Activated naive CD4-positive, alpha-beta T cell treated with anti-CD3 and anti-CD28 coated beads, Interleukin-2, amount 10 ng/mL, durations not matched to agents 7 days and 5 days (primary cell): Measurements from ENCODE around the gene RNU6-9.

Experiments
- CTCF ChIA-PET: fragments of 350-600 bp; sonication (Branson Sonifier 250); formaldehyde crosslinking; loops from one replicate; lab custom pipeline; 2021; ENCODE audit warnings: antibody characterized with exemption; lab: Charles Lee
- DNase-seq: peaks from one replicate; pipeline ENCODE4 v3.0.0-alpha.2; 2020
- H3K27ac Mint-ChIP-seq: one replicate; pipeline ENCODE4 v1.8.0; 2021; ENCODE audit warnings: mild to moderate bottlenecking, moderate library complexity, mixed read lengths
- H3K27me3 Mint-ChIP-seq: one replicate; pipeline ENCODE4 v1.8.0; 2021; ENCODE audit warnings: mild to moderate bottlenecking, mixed read lengths
- H3K36me3 Mint-ChIP-seq: one replicate; pipeline ENCODE4 v1.8.0; 2021; ENCODE audit warnings: mixed read lengths
- H3K4me1 Mint-ChIP-seq: one replicate; pipeline ENCODE4 v1.8.0; 2021; ENCODE audit warnings: mixed read lengths
- H3K4me3 Mint-ChIP-seq: one replicate; pipeline ENCODE4 v1.8.0; 2021; ENCODE audit warnings: mild to moderate bottlenecking, moderate library complexity, mixed read lengths
- H3K9me3 Mint-ChIP-seq: one replicate; pipeline ENCODE4 v1.8.0; 2021; ENCODE audit warnings: mixed read lengths

The RNU6-9 gene

GRCh38 chr19:903266-903797, 10.0 kb downstream of the RNU6-9 start:
- H3K4me3 Mint-ChIP-seq, result no peak overlapping the region
- CTCF ChIA-PET, result interaction anchor here (0.6 kb wide), 1 partner anchor 8 kb away, joined by 3 read pairs; no protein-coding TSS in a partner anchor

DNA sequence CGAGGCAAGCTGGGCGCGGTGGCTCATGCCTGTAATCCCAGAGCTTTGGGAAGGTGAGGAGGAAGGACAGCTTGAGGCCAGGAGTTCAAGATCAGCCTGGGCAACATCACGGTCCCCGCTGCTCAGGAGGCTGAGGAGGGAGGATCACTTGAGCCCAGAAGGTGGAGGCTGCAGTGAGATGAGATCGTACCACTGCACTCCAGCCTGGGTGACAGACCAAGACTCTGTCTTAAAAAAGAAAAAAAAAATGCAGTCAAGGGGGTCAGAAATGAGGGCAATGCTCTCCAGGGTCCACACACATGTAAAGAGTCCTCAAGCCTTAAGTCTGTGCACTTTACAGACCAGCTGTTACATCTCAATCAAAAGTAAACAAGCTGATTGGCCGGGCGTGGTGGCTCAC, 11.3 kb downstream of the RNU6-9 start:
- Mint-ChIP-seq H3K27ac (peak overlapping the region; percentile 37), H3K4me3 (no peak overlapping the region), H3K27me3 (no peaks in the 10 kb centered on the region), H3K9me3 (no peaks in the 10 kb centered on the region), H3K4me1 (peaks cover 61% of the 10 kb centered on the region), H3K36me3 (peaks cover 26% of the 10 kb centered on the region)
- CTCF ChIA-PET, result no interaction called here
- no peak for DNase-seq

More at GRCh38 chr19:903266-903797, 10.0 kb downstream of the RNU6-9 start:
- no peaks in the 10 kb centered on the region for H3K9me3 Mint-ChIP-seq
- peaks cover 52% of the 10 kb centered on the region for H3K4me1 Mint-ChIP-seq
- H3K36me3 Mint-ChIP-seq, result peaks cover 21% of the 10 kb centered on the region
- H3K27ac Mint-ChIP-seq, result no peak overlapping the region
- no peaks in the 10 kb centered on the region for H3K27me3 Mint-ChIP-seq
- no peak for DNase-seq

GRCh38 chr19:906480-906879, 13.2 kb downstream of the RNU6-9 start:
- peak; percentile 56 for DNase-seq
- CTCF ChIA-PET, result interaction anchor here (1.3 kb wide), 1 partner anchor 13 kb away, joined by 4 read pairs; the partner anchor contains the start of genes MED16 and RNU6-9
- Mint-ChIP-seq H3K4me3 (peak overlapping the region; percentile 47), H3K4me1 (peaks cover 71% of the 10 kb centered on the region), H3K36me3 (peaks cover 28% of the 10 kb centered on the region), H3K27me3 (no peaks in the 10 kb centered on the region), H3K27ac (peak overlapping the region; percentile 100), H3K9me3 (no peaks in the 10 kb centered on the region)

DNA sequence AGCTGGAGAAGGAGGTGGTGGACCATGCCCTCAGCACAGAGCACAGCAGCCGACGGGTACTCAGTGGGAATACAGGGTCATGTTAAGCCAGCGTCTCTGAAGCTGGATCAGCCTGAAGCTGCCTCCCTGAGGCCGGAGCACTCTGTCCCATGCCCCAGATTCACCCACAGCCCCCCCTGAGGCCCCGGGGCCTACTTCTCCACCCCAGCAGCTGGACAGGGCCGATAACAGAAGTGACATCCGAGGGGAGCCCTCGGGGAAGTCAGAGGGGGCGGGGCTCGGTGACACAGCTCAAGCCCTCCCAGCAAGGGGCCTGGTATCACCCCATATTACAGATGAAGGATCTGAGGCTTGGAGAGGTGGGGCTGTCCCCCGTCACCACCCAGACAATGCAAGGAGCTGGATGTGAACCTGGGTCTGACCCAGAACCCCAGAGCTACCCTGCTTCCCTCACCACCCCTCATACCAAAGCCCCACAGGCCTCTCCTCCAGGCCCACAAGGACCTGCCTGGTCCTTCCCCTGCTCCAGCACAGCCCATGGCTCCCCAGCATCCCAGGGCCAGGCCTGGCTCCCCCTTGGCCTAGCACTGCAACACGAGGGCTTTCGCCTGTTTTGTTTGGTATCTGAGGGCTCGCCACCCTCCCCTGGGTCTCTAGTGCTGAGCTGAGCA, 14.0 kb downstream of the RNU6-9 start:
- CTCF ChIA-PET, result interaction anchor here (1.3 to 1.9 kb wide), 2 partner anchors 14 to 43 kb away, joined by 4 to 7 read pairs; partner anchors contain the start of genes MED16 and RNU6-9
- Mint-ChIP-seq H3K4me1 (peaks cover 71% of the 10 kb centered on the region), H3K36me3 (peaks cover 27% of the 10 kb centered on the region), H3K9me3 (no peaks in the 10 kb centered on the region), H3K4me3 (peak overlapping the region; percentile 44), H3K27ac (peak overlapping the region; percentile 100), H3K27me3 (no peaks in the 10 kb centered on the region)
- peak; percentile 50 for DNase-seq

DNA sequence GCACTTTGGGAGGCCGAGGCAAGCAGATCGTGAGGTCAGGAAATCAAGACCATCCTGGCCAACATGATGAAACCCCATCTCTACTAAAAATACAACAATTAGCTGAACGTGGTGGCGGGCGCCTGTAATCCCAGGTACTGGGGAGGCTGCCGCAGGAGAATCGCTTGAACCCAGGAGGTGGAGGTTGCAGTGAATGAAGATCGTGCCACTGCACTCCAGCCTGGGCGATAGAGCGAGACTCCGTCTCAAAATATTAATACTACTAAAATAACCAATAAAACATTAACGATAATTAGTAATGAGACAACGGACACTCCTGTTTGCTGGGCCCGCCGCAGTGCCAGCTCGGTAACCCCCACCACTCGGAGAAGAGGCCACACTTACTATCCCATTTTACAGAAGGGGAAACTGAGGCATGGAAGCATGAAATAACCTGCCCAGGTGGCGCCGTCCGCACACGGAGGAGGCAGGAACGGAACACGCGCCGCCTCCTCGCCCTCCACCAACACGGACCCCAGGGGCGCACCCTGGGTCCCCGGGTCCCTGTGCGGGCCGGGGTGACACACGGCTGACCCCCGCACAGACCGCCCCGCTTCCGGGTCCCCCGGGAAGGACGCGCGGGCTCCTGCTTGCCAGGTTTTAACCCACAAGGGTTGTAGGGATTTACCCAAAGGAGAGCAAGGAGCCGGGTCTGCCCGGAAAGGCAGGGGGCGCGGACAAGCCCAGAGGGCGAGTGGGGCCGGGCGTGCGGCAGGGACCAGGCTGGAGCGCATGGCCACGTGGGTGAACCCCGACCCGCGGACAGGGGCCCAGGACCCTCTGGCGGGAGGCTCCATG, 18.1 kb downstream of the RNU6-9 start:
- Mint-ChIP-seq H3K9me3 (no peaks in the 10 kb centered on the region), H3K4me3 (peak overlapping the region; percentile 77), H3K27me3 (peaks cover 9% of the 10 kb centered on the region), H3K27ac (peak overlapping the region; percentile 87), H3K36me3 (peaks cover 18% of the 10 kb centered on the region), H3K4me1 (peaks cover 52% of the 10 kb centered on the region)
- no peak for DNase-seq
- CTCF ChIA-PET, result no interaction called here

DNA sequence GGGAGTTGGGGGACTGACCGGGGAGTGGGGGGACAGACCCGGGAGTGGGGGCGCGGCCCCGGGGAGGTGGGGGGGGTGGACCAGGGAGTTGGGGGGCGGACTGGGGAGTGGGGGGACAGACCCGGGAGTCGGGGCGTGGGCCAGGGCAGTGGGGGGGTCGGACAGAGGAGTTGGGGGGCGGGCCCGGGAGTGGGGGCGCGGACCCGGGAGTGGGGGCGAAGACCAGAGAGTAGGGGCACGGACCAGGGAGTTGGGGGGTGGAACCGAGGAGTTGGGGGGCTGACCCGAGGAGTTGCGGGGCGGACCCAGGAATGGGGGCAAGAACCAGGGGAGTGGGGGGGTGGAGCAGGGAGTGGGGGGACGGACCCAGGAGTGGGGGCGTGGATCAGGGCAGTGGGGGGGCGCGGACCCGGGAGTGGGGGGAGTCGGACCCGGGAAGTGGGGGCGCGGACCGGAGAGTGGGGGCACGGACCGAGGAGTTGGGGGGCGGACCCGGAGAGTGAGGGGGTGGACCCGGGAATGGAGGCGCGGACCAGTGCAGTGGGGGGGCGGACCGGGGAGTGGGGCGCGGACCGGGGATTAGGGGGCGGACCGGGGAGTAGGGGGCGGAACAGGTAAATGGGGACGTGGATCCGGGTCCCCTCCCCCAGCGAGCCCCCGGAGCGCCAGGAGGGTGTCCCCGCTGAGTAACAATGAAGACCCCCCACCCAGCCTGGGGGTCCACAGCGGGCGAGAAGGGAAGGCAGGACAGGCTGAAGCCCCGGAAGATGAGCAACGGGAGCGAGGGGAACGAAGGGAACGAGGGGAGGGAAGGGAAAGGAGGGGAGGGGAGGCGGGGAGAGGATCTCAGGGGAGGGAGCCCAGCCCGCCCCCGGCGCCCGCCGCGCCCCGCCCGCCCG, 19.1 kb downstream of the RNU6-9 start:
- Mint-ChIP-seq H3K27me3 (peaks cover 17% of the 10 kb centered on the region), H3K9me3 (no peaks in the 10 kb centered on the region)
- CTCF ChIA-PET, result no interaction called here

GRCh38 chr19:913080-913748, 19.9 kb downstream of the RNU6-9 start, which contains the start of gene R3HDM4:
Gene R3HDM4, minus strand, starts transcription at chr19:913219. Its CDS starts 62 bp downstream, at chr19:913157.
- Mint-ChIP-seq H3K4me1 (peaks cover 39% of the 10 kb centered on the region), H3K9me3 (no peaks in the 10 kb centered on the region), H3K36me3 (peaks cover 15% of the 10 kb centered on the region), H3K27me3 (peaks cover 25% of the 10 kb centered on the region), H3K27ac (peak within 1 kb of the TSS; percentile 94), H3K4me3 (peak within 1 kb of the TSS; percentile 85)
- CTCF ChIA-PET, result interaction anchor here (0.6 to 0.7 kb wide), 2 partner anchors 50 to 56 kb away, joined by 3 read pairs; no protein-coding TSS in a partner anchor
- peak; percentile 90 for DNase-seq

More for the DNA sequence above, 19.1 kb downstream of the RNU6-9 start:
- peak overlapping the region; percentile 80 for H3K4me3 Mint-ChIP-seq
- peak overlapping the region; percentile 88 for H3K27ac Mint-ChIP-seq
- peak; percentile 69 for DNase-seq
- H3K4me1 Mint-ChIP-seq, result peaks cover 44% of the 10 kb centered on the region
- peaks cover 15% of the 10 kb centered on the region for H3K36me3 Mint-ChIP-seq

DNA sequence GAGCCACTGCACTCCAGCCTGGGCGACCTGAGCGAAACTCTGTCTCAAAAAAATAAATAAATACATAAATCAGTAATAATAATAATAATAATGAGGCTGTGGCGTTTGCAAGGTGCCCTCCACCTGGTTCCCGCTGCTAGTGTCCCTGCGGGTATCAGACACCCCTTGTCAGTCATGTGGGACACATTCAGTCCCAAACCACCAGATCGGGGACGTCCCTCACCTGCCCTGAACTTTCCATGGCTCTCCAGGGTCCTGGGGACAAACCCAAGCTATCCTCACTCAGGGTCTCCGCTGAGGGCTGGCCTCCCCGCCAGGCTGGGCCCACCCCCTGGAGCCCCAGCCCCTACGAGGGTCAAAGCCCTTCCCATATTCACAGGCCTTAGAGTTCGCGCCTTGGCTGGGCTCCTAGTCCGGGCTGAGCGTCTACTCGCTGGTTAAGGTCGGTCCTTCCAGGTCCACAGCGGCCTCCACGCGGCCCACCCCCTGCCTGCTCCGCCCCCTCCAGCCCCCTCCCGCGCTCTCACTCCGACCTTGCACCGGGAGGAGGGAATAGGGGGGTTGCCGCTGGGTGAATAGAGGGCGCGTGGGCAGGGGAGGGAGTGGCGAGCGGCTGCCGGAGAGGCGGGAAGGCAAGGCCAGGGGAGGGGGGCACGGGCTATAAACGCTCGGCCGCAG, 23.5 kb downstream of the RNU6-9 start:
- DNase-seq, result peak; percentile 41
- peaks cover 27% of the 10 kb centered on the region for H3K4me1 Mint-ChIP-seq
- H3K4me3 Mint-ChIP-seq, result peak overlapping the region; percentile 40

DNA sequence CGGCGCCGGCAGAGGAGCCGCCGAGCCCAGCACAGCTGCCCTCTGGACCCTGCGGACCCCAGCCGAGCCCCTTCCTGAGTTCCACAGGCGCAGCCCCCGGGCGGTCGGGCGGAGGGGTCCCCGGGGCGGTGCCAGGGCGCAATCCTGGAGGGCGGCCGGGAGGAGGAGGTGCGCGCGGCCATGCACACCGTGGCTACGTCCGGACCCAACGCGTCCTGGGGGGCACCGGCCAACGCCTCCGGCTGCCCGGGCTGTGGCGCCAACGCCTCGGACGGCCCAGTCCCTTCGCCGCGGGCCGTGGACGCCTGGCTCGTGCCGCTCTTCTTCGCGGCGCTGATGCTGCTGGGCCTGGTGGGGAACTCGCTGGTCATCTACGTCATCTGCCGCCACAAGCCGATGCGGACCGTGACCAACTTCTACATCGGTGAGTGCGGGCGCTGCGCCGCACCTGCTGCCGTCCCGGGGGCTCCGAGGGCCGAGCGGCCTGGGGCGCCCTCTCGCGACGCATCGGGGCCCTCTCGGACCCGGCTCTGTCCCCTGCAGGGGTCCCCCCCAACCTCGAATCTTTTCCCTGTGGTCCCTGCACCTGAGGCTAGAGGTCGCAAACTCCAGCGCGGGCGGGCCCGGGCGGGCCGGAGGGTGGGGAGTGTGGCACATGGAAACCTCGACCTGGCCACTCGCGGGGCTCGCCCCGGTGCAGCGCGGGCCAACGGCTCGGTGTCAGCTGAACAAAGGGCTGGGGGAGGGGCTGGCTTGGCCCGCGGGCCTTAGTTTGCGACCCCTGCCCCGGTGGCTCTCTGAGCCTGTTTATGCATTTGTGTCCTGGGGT, 24.3 kb downstream of the RNU6-9 start, which contains the start of gene KISS1R:
TSS of gene KISS1R (plus strand) at position 11 of the 829 bp plus-strand sequence. CDS start at position 181, 170 bp downstream.
- Mint-ChIP-seq H3K27ac (peak within 1 kb of the TSS; percentile 68), H3K9me3 (no peaks in the 10 kb centered on the region), H3K27me3 (peaks cover 48% of the 10 kb centered on the region), H3K4me1 (peaks cover 30% of the 10 kb centered on the region), H3K4me3 (peak within 1 kb of the TSS; percentile 61), H3K36me3 (no peaks in the 10 kb centered on the region)
- peak; percentile 53 for DNase-seq
- CTCF ChIA-PET, result interaction anchor here (4.5 kb wide), 1 partner anchor 54 kb away, joined by 24 read pairs; no protein-coding TSS in a partner anchor

More for the DNA sequence above, 23.5 kb downstream of the RNU6-9 start:
- no peaks in the 10 kb centered on the region for H3K9me3 Mint-ChIP-seq
- H3K27me3 Mint-ChIP-seq, result peaks cover 47% of the 10 kb centered on the region
- no peak overlapping the region for H3K27ac Mint-ChIP-seq
- CTCF ChIA-PET, result interaction anchor here (1.1 to 4.5 kb wide), 3 partner anchors 53 to 75 kb away, joined by 4 to 24 read pairs (median 12); no protein-coding TSS in a partner anchor
- no peaks in the 10 kb centered on the region for H3K36me3 Mint-ChIP-seq

GRCh38 chr19:918152-918437, 24.8 kb downstream of the RNU6-9 start:
- CTCF ChIA-PET, result interaction anchor here (4.5 kb wide), 1 partner anchor 55 kb away, joined by 24 read pairs; no protein-coding TSS in a partner anchor
- DNase-seq, result no peak
- H3K27me3 Mint-ChIP-seq, result peaks cover 49% of the 10 kb centered on the region
- no peak overlapping the region for H3K27ac Mint-ChIP-seq
- H3K4me3 Mint-ChIP-seq, result peak overlapping the region; percentile 61
- H3K9me3 Mint-ChIP-seq, result no peaks in the 10 kb centered on the region
- peaks cover 30% of the 10 kb centered on the region for H3K4me1 Mint-ChIP-seq
- H3K36me3 Mint-ChIP-seq, result no peaks in the 10 kb centered on the region

- peak; percentile 62 for DNase-seq
- Mint-ChIP-seq H3K27me3 (peaks cover 54% of the 10 kb centered on the region), H3K36me3 (no peaks in the 10 kb centered on the region), H3K4me3 (peak overlapping the region; percentile 60), H3K9me3 (no peaks in the 10 kb centered on the region), H3K4me1 (peaks cover 33% of the 10 kb centered on the region), H3K27ac (no peak overlapping the region)
- CTCF ChIA-PET, result interaction anchor here (4.5 kb wide), 1 partner anchor 55 kb away, joined by 24 read pairs; no protein-coding TSS in a partner anchor
Measured at GRCh38 chr19:918481-919198, 25.4 kb downstream of the RNU6-9 start.
